Uterus (tissue), 4 donors: ENCODE results near the gene SLC24A5. TPM values are rescaled to one million over a fixed set of nuclear protein-coding genes. Genes with fewer than 3 reads are reported as not detected.

Experiments used
- DNase-seq, 2 donors: peaks; one replicate each; pipeline ENCODE4 v3.0.0-alpha.2; 2019 to 2020
- H3K27ac ChIP-seq, 2 donors: fragments of 200-600 bp; sonication (generic); 1 replicate in 1 of 2; 2 replicates in 1 of 2; pipeline ENCODE4 v1.5.1; 2016 to 2018
- H3K27me3 ChIP-seq, 2 donors: fragments of 200-600 bp; sonication (generic); one replicate each; pipeline ENCODE4 v1.5.1; 2018 to 2019; ENCODE audit warnings: control low read depth in 1 of 2
- H3K36me3 ChIP-seq, 2 donors: fragments of 200-600 bp; sonication (generic); one replicate each; pipeline ENCODE4 v1.5.1; 2019; ENCODE audit warnings: control low read depth in 1 of 2
- H3K4me1 ChIP-seq, 2 donors: fragments of 200-600 bp; sonication (generic); one replicate each; pipeline ENCODE4 v1.5.1; 2018 to 2019; ENCODE audit warnings: control low read depth in 1 of 2
- H3K4me3 ChIP-seq, 2 donors: fragments of 200-600 bp; sonication (generic); 1 replicate in 1 of 2; 2 replicates in 1 of 2; pipeline ENCODE4 v1.5.1; 2018 to 2019; ENCODE audit warnings: mild to moderate bottlenecking in 1 of 2
- H3K9me3 ChIP-seq, 2 donors: fragments of 200-600 bp; sonication (generic); one replicate each; pipeline ENCODE4 v1.5.1; 2019; ENCODE audit warnings: control low read depth in 1 of 2
- CTCF ChIP-seq, 4 experiments: fragments of 200-600 bp in 2 of 4; fragments of 450-650 bp in 2 of 4; sonication (generic) in 2 of 4; IDR thresholded peaks; one replicate each; pipeline ENCODE4 v1.5.1; 2016 to 2019; ENCODE audit warnings: antibody characterized with exemption in 4 of 4, mild to moderate bottlenecking in 2 of 4, moderate library complexity in 1 of 4
- POLR2A ChIP-seq, 2 donors: fragments of 450-650 bp; IDR thresholded peaks; one replicate each; pipeline ENCODE4 v1.6.1; 2016; ENCODE audit warnings: antibody characterized with exemption in 2 of 2, mild to moderate bottlenecking in 1 of 2, moderate library complexity in 1 of 2
- intact Hi-C: fragments of 100-400 bp; cut with DNase I; formaldehyde crosslinking; loops from one replicate; pipeline ENCODE4 v1.15.1; 2023; ENCODE audit warnings: low total_unique reads
- total RNA-seq, 4 donors: library from RNA; depleted of rRNA in 3 of 4; stranded (reverse); fragments of >200 nt in 3 of 4; gene quantifications; one replicate each; pipeline versions ENCODE4 v1.1.0 to v1.2.4, GENCODE V29; 2014 to 2023
- donor health status: DM: yes; HTN: yes; CAD: no.

SLC24A5 gene
- total RNA-seq, 4 donors from 2014 or later: 0.29 TPM; not detected in 3

GRCh38 chr15:48105936-48106335 lies 14.9 kb upstream of the SLC24A5 start:
- Histone ChIP-seq H3K9me3 (no peaks in the 10 kb centered on the region), H3K27ac (no peak overlapping the region), H3K4me3 (no peak overlapping the region), H3K4me1 (no peaks in the 10 kb centered on the region), H3K27me3 (no peaks in the 10 kb centered on the region), H3K36me3 (no peaks in the 10 kb centered on the region)
- no peak for TF ChIP-seq CTCF (IDR thresholded peaks at IDR 0.05)
- no peak for TF ChIP-seq POLR2A (IDR thresholded peaks at IDR 0.05)
- no peak for DNase-seq
- intact Hi-C loops: no loop called here

- no peaks in the 10 kb centered on the region for H3K9me3 ChIP-seq
Observed at GRCh38 chr15:48109212-48109611, 11.6 kb upstream of the SLC24A5 start.

GRCh38 chr15:48109856-48110531 lies 10.8 kb upstream of the SLC24A5 start:
- H3K36me3 ChIP-seq: no peaks in the 10 kb centered on the region
- TF ChIP-seq CTCF (IDR thresholded peaks at IDR 0.05): no peak
- no peak for TF ChIP-seq POLR2A (IDR thresholded peaks at IDR 0.05)
- no peak for DNase-seq
- H3K27me3 ChIP-seq: no peaks in the 10 kb centered on the region
- H3K4me1 ChIP-seq: no peaks in the 10 kb centered on the region
- H3K27ac ChIP-seq: no peak overlapping the region
- intact Hi-C loops: no loop called here
- no peak overlapping the region for H3K4me3 ChIP-seq
- no peaks in the 10 kb centered on the region for H3K9me3 ChIP-seq

More at GRCh38 chr15:48109212-48109611, 11.6 kb upstream of the SLC24A5 start:
- Histone ChIP-seq H3K36me3 (no peaks in the 10 kb centered on the region), H3K4me1 (no peaks in the 10 kb centered on the region), H3K27ac (no peak overlapping the region), H3K27me3 (no peaks in the 10 kb centered on the region), H3K4me3 (no peak overlapping the region)
- no peak for DNase-seq
- intact Hi-C loops: no loop called here
- TF ChIP-seq CTCF (IDR thresholded peaks at IDR 0.05) (no peak), POLR2A (IDR thresholded peaks at IDR 0.05) (no peak)

GRCh38 chr15:48112242-48112641 lies 8.5 kb upstream of the SLC24A5 start:
- H3K36me3 ChIP-seq: no peaks in the 10 kb centered on the region
- no peaks in the 10 kb centered on the region for H3K27me3 ChIP-seq
- intact Hi-C loops: no loop called here
- H3K4me1 ChIP-seq: no peaks in the 10 kb centered on the region
- TF ChIP-seq CTCF (IDR thresholded peaks at IDR 0.05) (no peak), POLR2A (IDR thresholded peaks at IDR 0.05) (no peak)
- no peak overlapping the region for H3K27ac ChIP-seq
- no peak for DNase-seq
- H3K4me3 ChIP-seq: no peak overlapping the region
- no peaks in the 10 kb centered on the region for H3K9me3 ChIP-seq

- no peaks in the 10 kb centered on the region for H3K4me1 ChIP-seq
- DNase-seq: no peak
- no peak overlapping the region for H3K27ac ChIP-seq
- TF ChIP-seq POLR2A (IDR thresholded peaks at IDR 0.05) (no peak), CTCF (IDR thresholded peaks at IDR 0.05) (no peak)
- H3K36me3 ChIP-seq: no peaks in the 10 kb centered on the region
- no peak overlapping the region for H3K4me3 ChIP-seq
- no peaks in the 10 kb centered on the region for H3K27me3 ChIP-seq
- intact Hi-C loops: no loop called here
- no peaks in the 10 kb centered on the region for H3K9me3 ChIP-seq
Observed at GRCh38 chr15:48119277-48119676, 1.5 kb upstream of the SLC24A5 start.
